Neuronal stem cell (in vitro differentiated cells): ENCODE results near the gene GNAI2.

Source experiments
- DNase-seq: peaks from one replicate; pipeline ENCODE4 v3.0.0-alpha.2; 2013; ENCODE audit warnings: low spot score
- H2AFZ ChIP-seq: one replicate; pipeline ENCODE4 v1.6.1; 2013; ENCODE audit warnings: mild to moderate bottlenecking, low read length, inconsistent platforms
- H2AK5ac ChIP-seq: 2 replicates; pipeline ENCODE4 v1.6.1; 2013; ENCODE audit warnings: low read depth, mild to moderate bottlenecking, inconsistent platforms, low read length, moderate library complexity, mixed read lengths
- H2BK120ac ChIP-seq: 2 replicates; pipeline ENCODE4 v1.6.1; 2013; ENCODE audit warnings: low read depth, mild to moderate bottlenecking, inconsistent platforms, low read length, moderate library complexity, mixed read lengths
- H2BK12ac ChIP-seq: one replicate; pipeline ENCODE4 v1.6.1; 2013; ENCODE audit warnings: low read length, inconsistent platforms
- H2BK15ac ChIP-seq: 2 replicates; pipeline ENCODE4 v1.6.1; 2013; ENCODE audit warnings: mild to moderate bottlenecking, low read length, inconsistent platforms, mixed read lengths
- H2BK5ac ChIP-seq: one replicate; pipeline ENCODE4 v1.6.1; 2013; ENCODE audit warnings: inconsistent platforms, mild to moderate bottlenecking, low read length, moderate library complexity
- H3K14ac ChIP-seq: one replicate; pipeline ENCODE4 v1.6.1; 2013; ENCODE audit warnings: low read length, inconsistent platforms
- H3K18ac ChIP-seq: 2 replicates; pipeline ENCODE4 v1.6.1; 2013; ENCODE audit warnings: low read length, inconsistent platforms
- H3K23ac ChIP-seq: 2 replicates; pipeline ENCODE4 v1.6.1; 2013; ENCODE audit warnings: low read depth, mild to moderate bottlenecking, mixed read lengths, low read length, inconsistent platforms; ENCODE audit not compliant: poor library complexity
- H3K27ac ChIP-seq: replicated peaks from 3 replicates; pipeline ENCODE4 v1.5.1; 2013; ENCODE audit warnings: low read length, inconsistent platforms
- H3K27me3 ChIP-seq, 3 experiments: 2 replicates each; pipeline ENCODE4 v1.6.1; 2013; ENCODE audit warnings: low read length in 3 of 3, mild to moderate bottlenecking in 2 of 3, inconsistent platforms in 1 of 3, low read depth in 1 of 3, mixed read lengths in 1 of 3, moderate library complexity in 1 of 3; ENCODE audit not compliant: control insufficient read depth in 3 of 3, insufficient read depth in 3 of 3
- H3K36me3 ChIP-seq, 2 donors: replicated peaks in 1 of 2; 2 replicates each; pipeline ENCODE4 v1.6.1; 2013; ENCODE audit warnings: low read length in 2 of 2; ENCODE audit not compliant: control insufficient read depth in 2 of 2, insufficient read depth in 2 of 2
- H3K4ac ChIP-seq: 2 replicates; pipeline ENCODE4 v1.6.1; 2013; ENCODE audit warnings: inconsistent platforms, mild to moderate bottlenecking, low read length, moderate library complexity
- H3K4me1 ChIP-seq, 2 donors: 1 replicate in 1 of 2; 2 replicates in 1 of 2; pipeline ENCODE4 v1.6.1; 2013; ENCODE audit warnings: low read length in 2 of 2, low read depth in 1 of 2; ENCODE audit not compliant: control insufficient read depth in 2 of 2, insufficient read depth in 1 of 2
- H3K4me2 ChIP-seq: one replicate; pipeline ENCODE4 v1.6.1; 2013; ENCODE audit warnings: mild to moderate bottlenecking, low read length, inconsistent platforms; ENCODE audit not compliant: insufficient read depth, poor library complexity, severe bottlenecking
- H3K4me3 ChIP-seq, 2 donors: 2 replicates each; pipeline ENCODE4 v1.5.1; 2013; ENCODE audit warnings: low read length in 2 of 2, mild to moderate bottlenecking in 2 of 2, inconsistent platforms in 1 of 2, moderate library complexity in 1 of 2
- H3K79me1 ChIP-seq: one replicate; pipeline ENCODE4 v1.6.1; 2013; ENCODE audit warnings: low read depth, mild to moderate bottlenecking, inconsistent platforms, low read length, moderate library complexity
- H3K9ac ChIP-seq: one replicate; pipeline ENCODE4 v1.6.1; 2013; ENCODE audit warnings: mild to moderate bottlenecking, low read depth, low read length, inconsistent platforms; ENCODE audit not compliant: poor library complexity
- H3K9me3 ChIP-seq, 2 donors: replicated peaks in 1 of 2; 2 replicates each; pipeline versions ENCODE3 to v1.6.1; 2013; ENCODE audit warnings: low read length in 2 of 2, mild to moderate bottlenecking in 2 of 2, inconsistent platforms in 1 of 2, low read depth in 1 of 2, mixed read lengths in 1 of 2, moderate library complexity in 1 of 2; ENCODE audit not compliant: control insufficient read depth in 2 of 2, insufficient read depth in 1 of 2
- H4K8ac ChIP-seq: one replicate; pipeline ENCODE4 v1.6.1; 2013; ENCODE audit warnings: low read depth, mild to moderate bottlenecking, inconsistent platforms, low read length, moderate library complexity
- H4K91ac ChIP-seq: one replicate; pipeline ENCODE4 v1.6.1; 2013; ENCODE audit warnings: low read length, low read depth, mild to moderate bottlenecking, inconsistent platforms; ENCODE audit not compliant: poor library complexity
- WGBS, 2 donors: extraction: QIAGEN DNeasy Blood & Tissue Kit; methylation state at CpG; one replicate each; pipeline ENCODE4 v1.1.7; 2013; ENCODE audit warnings: missing lambda C conversion rate in 2 of 2, mixed read lengths in 1 of 2; ENCODE audit not compliant: insufficient read length in 2 of 2, insufficient replicate concordance in 1 of 2; ENCODE audit errors: extremely low coverage in 2 of 2; 5-methylcytosine and 5-hydroxymethylcytosine counted together

Gene GNAI2

DNA sequence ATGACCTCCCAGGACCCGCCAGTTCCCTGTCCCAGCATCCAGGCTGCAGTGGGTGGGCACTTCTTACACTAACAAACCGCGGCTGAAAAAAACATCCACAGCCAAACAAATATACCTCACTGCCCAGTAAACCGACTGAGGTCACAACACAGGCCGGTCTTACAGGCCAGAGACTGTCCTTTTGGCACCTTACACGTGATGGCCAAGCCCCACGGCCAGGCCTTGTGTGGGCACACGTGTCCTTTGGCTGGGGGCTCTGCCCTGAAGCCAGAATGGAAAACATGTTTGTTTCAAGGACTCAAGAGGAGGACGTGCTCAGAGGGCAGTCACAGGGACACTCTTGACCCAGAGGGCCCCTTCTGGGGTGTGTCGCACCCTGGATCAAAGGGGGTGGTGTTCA is 21.2 kb upstream of the GNAI2 start:
- H2AK5ac ChIP-seq = peak overlapping the region; percentile 86
- WGBS, 2 donors = no CpG with 5 or more reads among the region's 10 CpGs
- H2BK5ac ChIP-seq = peak overlapping the region; percentile 31
- H3K4ac ChIP-seq = no peak overlapping the region
- H3K9ac ChIP-seq = no peak overlapping the region
- no peak overlapping the region for H3K18ac ChIP-seq
- no peak overlapping the region for H3K4me3 ChIP-seq
- no peak overlapping the region for H2BK120ac ChIP-seq
- H3K9me3 ChIP-seq = no peaks in the 10 kb centered on the region
- no peaks in the 10 kb centered on the region for H3K4me1 ChIP-seq
- no peak overlapping the region for H3K14ac ChIP-seq
- no peak overlapping the region for H4K91ac ChIP-seq
- H2BK12ac ChIP-seq = no peak overlapping the region
- no peak overlapping the region for H3K23ac ChIP-seq
- H3K27me3 ChIP-seq = peaks cover 0 to 63% (median 0%) of the 10 kb centered on the region in 3 experiments
- H3K36me3 ChIP-seq = no peaks in the 10 kb centered on the region
- H3K4me2 ChIP-seq = no peak overlapping the region
- H3K27ac ChIP-seq = no peak overlapping the region
- no peak overlapping the region for H2AFZ ChIP-seq
- H2BK15ac ChIP-seq = no peak overlapping the region
- no peak overlapping the region for H4K8ac ChIP-seq
- H3K79me1 ChIP-seq = no peaks in the 10 kb centered on the region
- DNase-seq = no peak

DNA sequence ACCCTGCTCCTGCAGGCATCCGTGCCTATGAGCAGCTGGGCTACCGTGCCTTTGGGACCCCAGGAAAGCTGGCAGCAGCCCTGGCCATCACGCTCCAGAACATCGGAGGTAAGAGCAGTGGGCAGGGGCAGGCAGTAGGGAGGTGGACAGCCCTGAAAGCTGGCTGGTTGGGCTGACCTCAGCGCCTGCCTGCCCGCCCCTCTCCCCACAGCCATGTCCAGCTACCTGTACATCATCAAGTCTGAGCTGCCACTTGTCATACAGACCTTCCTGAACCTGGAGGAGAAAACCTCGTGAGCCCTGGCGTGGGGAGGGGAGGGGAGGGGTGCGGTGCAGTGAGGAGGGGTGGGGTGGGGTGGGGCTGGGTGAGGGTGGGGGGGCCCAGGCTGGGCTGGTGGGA is 20.5 kb upstream of the GNAI2 start:
- Histone ChIP-seq H3K27ac (no peak overlapping the region), H4K8ac (no peak overlapping the region), H3K4me2 (no peak overlapping the region), H3K23ac (peak overlapping the region; percentile 25), H2AFZ (no peak overlapping the region), H3K4me1 (peaks cover 0 to 4% of the 10 kb centered on the region in 2 donors), H3K9ac (no peak overlapping the region), H2BK120ac (no peak overlapping the region), H3K14ac (no peak overlapping the region), H3K36me3 (no peaks in the 10 kb centered on the region), H2AK5ac (peak overlapping the region; percentile 86), H3K18ac (peak overlapping the region; percentile 53), H3K79me1 (no peaks in the 10 kb centered on the region), H3K9me3 (no peaks in the 10 kb centered on the region), H2BK12ac (no peak overlapping the region), H2BK15ac (no peak overlapping the region), H3K4me3 (no peak overlapping the region), H3K27me3 (peaks cover 0 to 56% (median 0%) of the 10 kb centered on the region in 3 experiments), H3K4ac (no peak overlapping the region), H2BK5ac (peak overlapping the region; percentile 31), H4K91ac (no peak overlapping the region)
- no CpG with 5 or more reads among the region's 9 CpGs for WGBS, 2 donors
- no peak for DNase-seq

DNA sequence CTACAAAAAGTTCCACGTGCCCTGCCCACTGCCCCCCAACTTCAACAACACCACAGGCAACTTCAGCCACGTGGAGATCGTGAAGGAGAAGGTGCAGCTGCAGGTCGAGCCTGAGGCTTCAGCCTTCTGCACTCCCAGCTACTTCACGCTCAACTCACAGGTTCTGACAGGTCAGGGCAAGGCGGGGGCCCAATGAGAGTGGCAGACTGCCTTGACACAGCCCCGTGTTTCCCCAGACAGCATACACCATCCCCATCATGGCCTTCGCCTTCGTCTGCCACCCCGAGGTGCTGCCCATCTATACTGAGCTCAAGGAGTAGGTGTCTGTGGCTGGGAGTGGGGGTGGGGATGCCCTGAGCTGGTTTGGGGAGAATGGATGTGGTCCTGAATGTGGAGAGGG is 18.3 kb upstream of the GNAI2 start:
- Histone ChIP-seq H3K27me3 (peaks cover 0 to 42% (median 0%) of the 10 kb centered on the region in 3 experiments), H3K4ac (no peak overlapping the region), H3K27ac (no peak overlapping the region), H3K9me3 (no peaks in the 10 kb centered on the region), H3K18ac (peak overlapping the region; percentile 46), H3K79me1 (no peaks in the 10 kb centered on the region), H4K91ac (no peak overlapping the region), H3K9ac (peak overlapping the region; percentile 57), H3K23ac (no peak overlapping the region), H4K8ac (no peak overlapping the region), H2AFZ (no peak overlapping the region), H2BK120ac (no peak overlapping the region), H2BK12ac (no peak overlapping the region), H3K36me3 (no peaks in the 10 kb centered on the region), H3K4me3 (peak overlapping the region in 1 of 2 donors; percentile 18), H2BK5ac (no peak overlapping the region), H3K4me1 (peaks cover 0 to 18% of the 10 kb centered on the region in 2 donors), H3K14ac (no peak overlapping the region), H2AK5ac (no peak overlapping the region), H3K4me2 (no peak overlapping the region), H2BK15ac (no peak overlapping the region)
- no CpG with 5 or more reads among the region's 10 CpGs for WGBS, 2 donors
- no peak for DNase-seq

DNA sequence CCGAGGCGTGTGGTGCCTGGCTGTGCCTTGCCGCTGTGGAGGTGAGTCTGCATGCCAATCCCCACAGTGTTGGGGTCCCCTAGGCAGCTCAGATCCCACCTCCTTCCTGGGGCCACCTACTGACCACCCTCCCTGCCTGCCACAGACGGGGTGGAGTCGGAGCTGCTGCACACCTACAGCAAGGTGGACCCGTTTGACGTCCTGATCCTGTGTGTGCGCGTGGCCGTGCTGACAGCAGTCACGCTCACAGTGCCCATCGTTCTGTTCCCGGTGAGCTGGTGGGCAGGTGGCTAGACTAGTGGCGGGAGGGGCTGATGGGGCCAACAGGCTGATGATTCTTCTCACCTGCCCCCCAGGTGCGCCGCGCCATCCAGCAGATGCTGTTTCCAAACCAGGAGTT is 17.6 kb upstream of the GNAI2 start:
- Histone ChIP-seq H3K27me3 (peaks cover 0 to 37% (median 0%) of the 10 kb centered on the region in 3 experiments), H4K8ac (peak overlapping the region; percentile 55), H3K9me3 (no peaks in the 10 kb centered on the region), H3K4me2 (no peak overlapping the region), H3K27ac (no peak overlapping the region), H3K79me1 (no peaks in the 10 kb centered on the region), H3K4me3 (peak overlapping the region in 1 of 2 donors; percentile 32), H2BK12ac (no peak overlapping the region), H2BK15ac (peak overlapping the region; percentile 82), H2AK5ac (peak overlapping the region; percentile 81), H2BK5ac (no peak overlapping the region), H2BK120ac (peak overlapping the region; percentile 32), H3K14ac (peak overlapping the region; percentile 76), H2AFZ (no peak overlapping the region), H3K18ac (peak overlapping the region; percentile 66), H3K23ac (peak overlapping the region; percentile 95), H3K9ac (no peak overlapping the region), H4K91ac (peak overlapping the region; percentile 94), H3K36me3 (no peaks in the 10 kb centered on the region), H3K4ac (peak overlapping the region; percentile 67), H3K4me1 (peaks cover 0 to 18% of the 10 kb centered on the region in 2 donors)
- no CpG with 5 or more reads among the region's 17 CpGs for WGBS, 2 donors
- no peak for DNase-seq
